Measurements from ENCODE around the gene PHF13. TPM values are rescaled to one million over a fixed set of nuclear protein-coding genes. Genes with fewer than 3 reads are reported as not detected.
A peak's percentile ranks its signal among the peaks of the same experiment; 100 is the strongest.

The PHF13 gene
- total and polyA plus RNA-seq, 9 of the 15 experiments (the other 6 are each of a cell fraction or from before 2014, with no cell fraction given) = 1.8 to 36.1 (median 11.7) TPM

DNA sequence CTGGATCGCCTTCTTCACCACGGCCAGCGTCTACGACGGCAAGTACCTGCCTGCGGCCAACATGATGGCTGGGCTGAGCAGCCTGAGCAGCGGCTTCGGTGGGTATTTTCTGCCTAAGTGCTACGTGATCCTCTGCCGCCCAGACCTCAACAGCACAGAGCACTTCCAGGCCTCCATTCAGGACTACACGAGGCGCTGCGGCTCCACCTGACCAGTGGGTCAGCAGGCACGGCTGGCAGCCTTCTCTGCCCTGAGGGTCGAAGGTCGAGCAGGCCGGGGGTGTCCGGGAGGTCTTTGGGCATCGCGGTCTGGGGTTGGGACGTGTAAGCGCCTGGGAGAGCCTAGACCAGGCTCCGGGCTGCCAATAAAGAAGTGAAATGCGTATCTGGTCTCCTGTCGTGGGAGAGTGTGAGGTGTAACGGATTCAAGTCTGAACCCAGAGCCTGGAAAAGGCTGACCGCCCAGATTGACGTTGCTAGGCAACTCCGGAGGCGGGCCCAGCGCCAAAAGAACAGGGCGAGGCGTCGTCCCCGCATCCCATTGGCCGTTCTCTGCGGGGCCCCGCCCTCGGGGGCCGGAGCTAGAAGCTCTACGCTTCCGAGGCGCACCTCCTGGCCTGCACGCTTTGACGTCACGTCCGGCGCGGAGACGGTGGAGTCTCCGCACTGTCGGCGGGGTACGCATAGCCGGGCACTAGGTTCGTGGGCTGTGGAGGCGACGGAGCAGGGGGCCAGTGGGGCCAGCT, 34.0 kb upstream of the PHF13 start, which contains the start of gene ZBTB48:
TSS of gene ZBTB48 (plus strand) at position 621 of the 745 bp plus-strand sequence. CDS start 616 bp downstream, outside the sequence.
- Histone ChIP-seq H3K9me3 (replicated peaks; ENCODE audit: control insufficient read depth, insufficient read depth, low read depth, low read length) (no peaks in the 10 kb centered on the region), H3K4me3 (peak within 1 kb of the TSS; percentile 74), H3K9me1 (ENCODE audit: control insufficient read depth, insufficient read depth, low read length) (peaks cover 4% of the 10 kb centered on the region), H3K4me2 (ENCODE audit: insufficient read depth, low read length) (peak within 1 kb of the TSS; percentile 96), H3K27ac (ENCODE audit: extremely low read depth, low read depth, low read length) (peak within 1 kb of the TSS; percentile 73), H2AFZ (ENCODE audit: low read depth, low read length) (peak within 1 kb of the TSS; percentile 88), H3K9ac (ENCODE audit: insufficient read depth in 1 of 2, low read depth in 2 of 2, low read length in 2 of 2) (peak within 1 kb of the TSS; percentile 74 to 96), H3K27me3 (ENCODE audit: control insufficient read depth in 2 of 2, insufficient read depth in 2 of 2, low read length in 2 of 2) (no peaks in the 10 kb centered on the region), H3K79me2 (ENCODE audit: control insufficient read depth, insufficient read depth, low read length) (peaks cover 36% of the 10 kb centered on the region), H3K36me3 (ENCODE audit: control insufficient read depth, insufficient read depth, low read length) (peaks cover 18% of the 10 kb centered on the region; the same call in 1 of the 3 replicates), H3K4me1 (replicated peaks in 1 of 2; ENCODE audit: control insufficient read depth in 2 of 2, insufficient read depth in 2 of 2, low read length in 2 of 2) (peaks cover 35 to 57% of the 10 kb centered on the region in 2 experiments), H4K20me1 (replicated peaks; ENCODE audit: control insufficient read depth, insufficient read depth, low read length) (peaks cover 17% of the 10 kb centered on the region)
- intact Hi-C loops (cut with micrococcal nuclease) = loop anchor here (1.0 to 2.0 kb wide), 2 partner anchors 21 to 25 kb away; partner anchors contain the start of gene NOL9
- ChIA-PET CTCF (ENCODE audit: low intra/inter-chr PET ratio) (no interaction called here), POLR2A (interaction anchor here (0.6 to 13.4 kb wide), 15 partner anchors 10 to 1969 kb away, joined by 3 to 221 read pairs (median 4); partner anchors contain the start of genes KLHL21 and NOL9)
- peak; percentile 96 for ATAC-seq
- peak; percentile 100 for DNase-seq (ENCODE audit: extremely low read depth in 1 of 4, low spot score in 3 of 4)
- TSS peak; percentile 89 for BruUV-seq (replicated peaks)
- 16% methylated on average over 58 of the region's 58 CpGs for WGBS (ENCODE audit: insufficient coverage, low coverage, missing lambda C conversion rate)
- peak; percentile 98 for FAIRE-seq
- in situ Hi-C loops (cut with MboI) = no loop called here
- TF ChIP-seq BDP1 (IDR thresholded peaks at IDR 0.05; ENCODE audit: insufficient read depth, insufficient read length) (no peak), ZNF354B (CRISPR knock-in tag; IDR thresholded peaks at IDR 0.05) (no peak), ZNF717 (CRISPR knock-in tag; IDR thresholded peaks at IDR 0.05) (no peak), RBM22 (IDR thresholded peaks at IDR 0.05; ENCODE audit: low read depth, low read length, poor library complexity, severe bottlenecking) (no peak), CREB1 (IDR thresholded peaks at IDR 0.05) (peak; percentile 94), CREB1 (CRISPR knock-in tag; IDR thresholded peaks at IDR 0.05) (peak; percentile 97), POLR2G (IDR thresholded peaks at IDR 0.05; ENCODE audit: low read depth, low read length) (peak; percentile 94), ETV5 (CRISPR knock-in tag; IDR thresholded peaks at IDR 0.05; ENCODE audit: low read depth) (peak; percentile 39; the same call in 1 of the 2 replicates), GABPB1 (CRISPR knock-in tag; IDR thresholded peaks at IDR 0.05) (peak; percentile 97), ZKSCAN3 (CRISPR knock-in tag; IDR thresholded peaks at IDR 0.05) (no peak), HCFC1 (IDR thresholded peaks at IDR 0.05; ENCODE audit: low read depth, low read length) (peak; percentile 53; the same call in 1 of the 2 replicates)
- TF ChIP-seq, protein P1, sequence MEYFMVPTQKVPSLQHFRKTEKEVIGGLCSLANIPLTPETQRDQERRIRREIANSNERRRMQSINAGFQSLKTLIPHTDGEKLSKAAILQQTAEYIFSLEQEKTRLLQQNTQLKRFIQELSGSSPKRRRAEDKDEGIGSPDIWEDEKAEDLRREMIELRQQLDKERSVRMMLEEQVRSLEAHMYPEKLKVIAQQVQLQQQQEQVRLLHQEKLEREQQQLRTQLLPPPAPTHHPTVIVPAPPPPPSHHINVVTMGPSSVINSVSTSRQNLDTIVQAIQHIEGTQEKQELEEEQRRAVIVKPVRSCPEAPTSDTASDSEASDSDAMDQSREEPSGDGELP (CRISPR knock-in tag; IDR thresholded peaks at IDR 0.05; ENCODE audit: borderline replicate concordance) = peak; percentile 59; the same call in 1 of the 2 replicates
- TF ChIP-seq, protein P2, sequence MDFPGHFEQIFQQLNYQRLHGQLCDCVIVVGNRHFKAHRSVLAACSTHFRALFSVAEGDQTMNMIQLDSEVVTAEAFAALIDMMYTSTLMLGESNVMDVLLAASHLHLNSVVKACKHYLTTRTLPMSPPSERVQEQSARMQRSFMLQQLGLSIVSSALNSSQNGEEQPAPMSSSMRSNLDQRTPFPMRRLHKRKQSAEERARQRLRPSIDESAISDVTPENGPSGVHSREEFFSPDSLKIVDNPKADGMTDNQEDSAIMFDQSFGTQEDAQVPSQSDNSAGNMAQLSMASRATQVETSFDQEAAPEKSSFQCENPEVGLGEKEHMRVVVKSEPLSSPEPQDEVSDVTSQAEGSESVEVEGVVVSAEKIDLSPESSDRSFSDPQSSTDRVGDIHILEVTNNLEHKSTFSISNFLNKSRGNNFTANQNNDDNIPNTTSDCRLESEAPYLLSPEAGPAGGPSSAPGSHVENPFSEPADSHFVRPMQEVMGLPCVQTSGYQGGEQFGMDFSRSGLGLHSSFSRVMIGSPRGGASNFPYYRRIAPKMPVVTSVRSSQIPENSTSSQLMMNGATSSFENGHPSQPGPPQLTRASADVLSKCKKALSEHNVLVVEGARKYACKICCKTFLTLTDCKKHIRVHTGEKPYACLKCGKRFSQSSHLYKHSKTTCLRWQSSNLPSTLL (IDR thresholded peaks at IDR 0.05) = no peak
- TF ChIP-seq, protein P3, sequence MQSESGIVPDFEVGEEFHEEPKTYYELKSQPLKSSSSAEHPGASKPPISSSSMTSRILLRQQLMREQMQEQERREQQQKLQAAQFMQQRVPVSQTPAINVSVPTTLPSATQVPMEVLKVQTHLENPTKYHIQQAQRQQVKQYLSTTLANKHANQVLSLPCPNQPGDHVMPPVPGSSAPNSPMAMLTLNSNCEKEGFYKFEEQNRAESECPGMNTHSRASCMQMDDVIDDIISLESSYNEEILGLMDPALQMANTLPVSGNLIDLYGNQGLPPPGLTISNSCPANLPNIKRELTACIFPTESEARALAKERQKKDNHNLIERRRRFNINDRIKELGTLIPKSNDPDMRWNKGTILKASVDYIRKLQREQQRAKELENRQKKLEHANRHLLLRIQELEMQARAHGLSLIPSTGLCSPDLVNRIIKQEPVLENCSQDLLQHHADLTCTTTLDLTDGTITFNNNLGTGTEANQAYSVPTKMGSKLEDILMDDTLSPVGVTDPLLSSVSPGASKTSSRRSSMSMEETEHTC (IDR thresholded peaks at IDR 0.05) = no peak

Data from K562 (cell line).